Esophagus muscularis mucosa (tissue), 4 donors: ENCODE data around the gene MAMLD1. TPM values are rescaled to one million over a fixed set of nuclear protein-coding genes. Genes with fewer than 3 reads are reported as not detected.

ENCODE experiments used
- DNase-seq: peaks from one replicate; pipeline ENCODE4 v3.0.0-alpha.2; 2017; ENCODE audit errors: extremely low spot score
- H3K27ac ChIP-seq, 4 donors: fragments of 200-600 bp; sonication (generic); replicated peaks in 1 of 4; 1 replicate in 3 of 4; 2 replicates in 1 of 4; pipeline ENCODE4 v1.5.1; 2016 to 2019; ENCODE audit warnings: mild to moderate bottlenecking in 1 of 4
- H3K27me3 ChIP-seq, 4 donors: fragments of 200-600 bp; sonication (generic); one replicate each; pipeline versions ENCODE4 v1.5.1 to v1.6.0; 2016 to 2019
- H3K36me3 ChIP-seq, 4 donors: fragments of 200-600 bp; sonication (generic); one replicate each; pipeline ENCODE4 v1.5.1; 2016 to 2019
- H3K4me1 ChIP-seq, 4 donors: fragments of 200-600 bp; sonication (generic); one replicate each; pipeline ENCODE4 v1.5.1; 2016 to 2019
- H3K4me3 ChIP-seq, 4 donors: fragments of 200-600 bp; sonication (generic); 1 replicate in 2 of 4; 2 replicates in 2 of 4; pipeline ENCODE4 v1.5.1; 2016 to 2019; ENCODE audit warnings: mild to moderate bottlenecking in 4 of 4, moderate library complexity in 1 of 4
- H3K9me3 ChIP-seq, 4 donors: fragments of 200-600 bp; sonication (generic); 1 replicate in 3 of 4; 2 replicates in 1 of 4; pipeline ENCODE4 v1.5.1; 2016 to 2019
- EP300 ChIP-seq: sonication (generic); formaldehyde crosslinking; IDR thresholded peaks from one replicate; pipeline ENCODE4 v1.6.1; 2017; ENCODE audit warnings: antibody characterized with exemption
- POLR2A ChIP-seq: fragments of 450-650 bp; IDR thresholded peaks from one replicate; pipeline ENCODE4 v1.6.1; 2017; ENCODE audit warnings: antibody characterized with exemption, moderate library complexity, mild to moderate bottlenecking, low read depth
- POLR2AphosphoS5 ChIP-seq, 2 donors: sonication (generic); formaldehyde crosslinking; IDR thresholded peaks; one replicate each; pipeline ENCODE4 v1.6.1; 2017; ENCODE audit warnings: antibody characterized with exemption in 2 of 2
- WGBS: methylation state at CpG from one replicate; pipeline ENCODE4 v1.1.5; 2018; 5-methylcytosine and 5-hydroxymethylcytosine counted together
- intact Hi-C: fragments of 100-400 bp; cut with DNase I; formaldehyde crosslinking; loops from one replicate; pipeline ENCODE4 v1.15.1; 2023
- total RNA-seq, 4 donors: library from RNA; depleted of rRNA; stranded (reverse); fragments of >200 nt; gene quantifications; one replicate each; pipeline versions ENCODE4 v1.1.0 to v1.2.1, GENCODE V29; 2016
- TF ChIP-seq, protein P1 (sequence below), 3 experiments: fragments of 200-600 bp in 2 of 3; fragments of 450-650 bp in 1 of 3; sonication (generic) in 2 of 3; IDR thresholded peaks; one replicate each; pipeline ENCODE4 v1.5.1; 2017 to 2019; ENCODE audit warnings: antibody characterized with exemption in 3 of 3, mild to moderate bottlenecking in 2 of 3, moderate library complexity in 1 of 3

MAMLD1 gene
- total RNA-seq, 4 donors from 2014 or later: 1.6 to 5.3 (median 3.3) TPM

DNA sequence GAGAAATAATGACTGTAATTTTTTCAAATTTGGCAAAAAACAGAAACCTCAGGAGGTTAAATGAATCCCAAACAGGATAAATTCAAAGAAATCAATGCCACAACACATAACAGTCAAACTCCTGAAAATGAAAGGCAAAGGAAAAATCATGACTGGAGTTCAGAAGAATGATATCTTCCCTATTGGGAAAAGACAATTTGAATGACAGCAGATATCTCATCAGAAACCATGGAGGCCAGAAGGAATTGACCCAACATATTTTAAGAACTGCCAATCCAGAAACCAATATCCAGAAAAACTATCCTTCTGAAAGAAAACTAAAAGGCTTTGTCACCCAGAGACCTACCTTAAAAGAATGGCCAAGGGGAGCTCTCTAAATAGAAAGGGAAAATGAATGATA lies 40.1 kb upstream of the MAMLD1 start:
- H3K36me3 ChIP-seq: no peaks in the 10 kb centered on the region
- no peaks in the 10 kb centered on the region for H3K4me1 ChIP-seq
- no peak overlapping the region for H3K27ac ChIP-seq
- DNase-seq: no peak
- no peak overlapping the region for H3K4me3 ChIP-seq
- intact Hi-C loops: no loop called here
- no peaks in the 10 kb centered on the region for H3K9me3 ChIP-seq
- TF ChIP-seq POLR2A (no peak), EP300 (no peak), POLR2AphosphoS5 (IDR thresholded peaks at IDR 0.05) (no peak)
- TF ChIP-seq, protein P1, sequence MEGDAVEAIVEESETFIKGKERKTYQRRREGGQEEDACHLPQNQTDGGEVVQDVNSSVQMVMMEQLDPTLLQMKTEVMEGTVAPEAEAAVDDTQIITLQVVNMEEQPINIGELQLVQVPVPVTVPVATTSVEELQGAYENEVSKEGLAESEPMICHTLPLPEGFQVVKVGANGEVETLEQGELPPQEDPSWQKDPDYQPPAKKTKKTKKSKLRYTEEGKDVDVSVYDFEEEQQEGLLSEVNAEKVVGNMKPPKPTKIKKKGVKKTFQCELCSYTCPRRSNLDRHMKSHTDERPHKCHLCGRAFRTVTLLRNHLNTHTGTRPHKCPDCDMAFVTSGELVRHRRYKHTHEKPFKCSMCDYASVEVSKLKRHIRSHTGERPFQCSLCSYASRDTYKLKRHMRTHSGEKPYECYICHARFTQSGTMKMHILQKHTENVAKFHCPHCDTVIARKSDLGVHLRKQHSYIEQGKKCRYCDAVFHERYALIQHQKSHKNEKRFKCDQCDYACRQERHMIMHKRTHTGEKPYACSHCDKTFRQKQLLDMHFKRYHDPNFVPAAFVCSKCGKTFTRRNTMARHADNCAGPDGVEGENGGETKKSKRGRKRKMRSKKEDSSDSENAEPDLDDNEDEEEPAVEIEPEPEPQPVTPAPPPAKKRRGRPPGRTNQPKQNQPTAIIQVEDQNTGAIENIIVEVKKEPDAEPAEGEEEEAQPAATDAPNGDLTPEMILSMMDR (IDR thresholded peaks at IDR 0.05): no peak
- no peaks in the 10 kb centered on the region for H3K27me3 ChIP-seq

DNA sequence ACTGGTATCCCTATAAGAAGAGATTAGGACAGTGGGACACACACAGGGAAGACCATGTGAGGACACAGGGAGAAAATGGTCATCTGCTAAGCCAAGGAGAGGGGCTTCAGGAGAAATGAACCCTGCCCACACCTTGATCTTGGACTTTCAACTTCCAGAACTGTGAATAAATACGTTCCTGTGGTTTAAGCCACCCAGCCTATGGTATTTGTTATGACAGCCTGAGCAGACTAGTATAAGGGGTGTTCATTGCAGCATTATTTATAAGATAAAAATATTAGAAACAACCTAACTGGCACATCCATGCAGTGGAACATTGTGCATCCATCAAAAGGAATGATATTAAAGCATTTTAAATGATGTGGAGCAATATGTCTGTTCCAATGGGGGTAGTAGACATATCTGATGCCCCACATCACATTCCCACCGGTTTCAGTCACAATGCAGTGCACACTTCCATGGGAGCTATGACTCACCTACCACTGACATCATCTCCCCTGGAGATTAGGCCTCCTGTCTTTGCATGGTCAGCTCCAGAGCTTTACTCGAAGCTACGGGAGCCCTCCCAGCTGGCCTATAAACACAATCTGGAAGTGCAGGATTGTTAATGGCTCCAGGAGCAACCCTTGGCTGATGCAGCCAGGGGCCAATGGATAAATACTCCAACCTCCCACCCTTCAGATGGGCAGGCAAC lies 38.9 kb upstream of the MAMLD1 start:
- no peak for TF ChIP-seq POLR2AphosphoS5 (IDR thresholded peaks at IDR 0.05)
- no peak for TF ChIP-seq EP300
- TF ChIP-seq, protein P1 (IDR thresholded peaks at IDR 0.05): no peak
- no peak for TF ChIP-seq POLR2A
- Histone ChIP-seq H3K27me3 (no peaks in the 10 kb centered on the region), H3K4me1 (no peaks in the 10 kb centered on the region), H3K36me3 (no peaks in the 10 kb centered on the region), H3K27ac (no peak overlapping the region), H3K9me3 (no peaks in the 10 kb centered on the region), H3K4me3 (no peak overlapping the region)
- WGBS: 54% methylated on average over 3 of the region's 4 CpGs
- no peak for DNase-seq
- intact Hi-C loops: no loop called here

- no peak for DNase-seq
- TF ChIP-seq POLR2AphosphoS5 (IDR thresholded peaks at IDR 0.05) (no peak), POLR2A (no peak), EP300 (no peak)
- TF ChIP-seq, protein P1 (IDR thresholded peaks at IDR 0.05): no peak
- Histone ChIP-seq H3K27ac (no peak overlapping the region), H3K4me1 (no peaks in the 10 kb centered on the region), H3K4me3 (no peak overlapping the region), H3K36me3 (no peaks in the 10 kb centered on the region), H3K9me3 (no peaks in the 10 kb centered on the region), H3K27me3 (no peaks in the 10 kb centered on the region)
- intact Hi-C loops: no loop called here
- WGBS: 68% methylated on average over 2 of the region's 2 CpGs
Observed at GRCh38 chrX:150324919-150325318, 38.2 kb upstream of the MAMLD1 start.

DNA sequence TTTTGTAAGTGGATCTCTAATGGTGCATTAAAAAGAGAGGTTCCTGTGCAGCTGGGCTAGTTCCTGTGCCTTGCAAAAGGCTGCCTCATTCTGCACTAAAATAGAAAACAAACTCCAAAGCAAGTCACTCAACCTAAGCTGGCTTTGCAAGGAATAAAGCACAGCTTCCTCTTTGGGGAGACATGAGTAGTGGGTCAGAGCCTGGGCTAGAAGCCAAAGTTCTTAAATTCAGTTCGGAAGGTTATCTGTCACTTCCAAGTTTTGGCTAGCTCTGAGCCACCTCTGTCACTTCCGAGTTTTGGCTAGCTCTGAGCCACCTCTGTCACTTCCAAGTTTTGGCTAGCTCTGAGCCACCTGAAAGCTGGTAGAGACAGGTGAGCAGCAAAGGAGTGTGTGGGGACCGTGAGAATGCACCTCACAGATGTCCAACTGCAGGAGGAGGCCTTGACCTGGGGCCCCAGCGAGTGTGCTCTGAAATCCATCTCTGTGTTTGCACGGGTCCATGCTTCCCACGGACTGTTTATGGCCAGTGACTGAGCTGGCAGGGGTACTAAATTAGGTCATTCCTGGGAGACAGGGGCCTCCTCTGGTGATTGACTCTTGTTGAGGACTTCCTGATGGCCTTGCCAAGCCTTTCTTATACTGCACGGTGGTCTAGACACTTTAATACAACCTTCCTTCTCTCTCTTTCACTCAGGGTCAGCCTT lies 36.4 kb upstream of the MAMLD1 start:
- no peaks in the 10 kb centered on the region for H3K9me3 ChIP-seq
- H3K27me3 ChIP-seq: no peaks in the 10 kb centered on the region
- TF ChIP-seq POLR2AphosphoS5 (IDR thresholded peaks at IDR 0.05): no peak
- no peak for TF ChIP-seq POLR2A
- TF ChIP-seq, protein P1 (IDR thresholded peaks at IDR 0.05): no peak
- intact Hi-C loops: no loop called here
- DNase-seq: no peak
- WGBS: 37% methylated on average over 5 of the region's 7 CpGs
- H3K4me1 ChIP-seq: no peaks in the 10 kb centered on the region
- no peak overlapping the region for H3K27ac ChIP-seq
- H3K4me3 ChIP-seq: no peak overlapping the region
- H3K36me3 ChIP-seq: no peaks in the 10 kb centered on the region
